HuH-7 (cell line): Measurements from ENCODE around the gene RUFY1.
"Not testable (repeated sequence)": the region's sequence is repeated elsewhere in the genome, so short reads cannot be mapped to it uniquely, and the experiment has no call there.

Experiments
- DNase-seq: peaks from one replicate; pipeline ENCODE4 v3.0.0; 2011; ENCODE audit warnings: low spot score

Gene RUFY1

GRCh38 chr5:179550511-179551342 is at the start of gene RUFY1:
TSS of gene RUFY1 (plus strand) at chr5:179550554. CDS start at chr5:179550570, 16 bp downstream.
- peak; percentile 84 for DNase-seq

- not testable (repeated sequence) for DNase-seq
These were observed 48.4 kb upstream of the RUFY1 start for GRCh38 chr5:179501997-179502396.

- not testable (repeated sequence) for DNase-seq
These were observed 47.9 kb upstream of the RUFY1 start for GRCh38 chr5:179502420-179502819.

- DNase-seq: no peak
These were observed 46.2 kb upstream of the RUFY1 start for GRCh38 chr5:179504191-179504590.

- DNase-seq: peak; percentile 73
These were observed 45.6 kb upstream of the RUFY1 start for GRCh38 chr5:179504600-179505396.

GRCh38 chr5:179505636-179506261 is 44.6 kb upstream of the RUFY1 start:
- no peak for DNase-seq

- no peak for DNase-seq
These were observed 41.1 kb upstream of the RUFY1 start for GRCh38 chr5:179509239-179509638.

GRCh38 chr5:179509845-179510244 is 40.5 kb upstream of the RUFY1 start:
- no peak for DNase-seq

- DNase-seq: no peak
These were observed 37.8 kb upstream of the RUFY1 start for GRCh38 chr5:179512452-179513000.

GRCh38 chr5:179515501-179515900 is 34.9 kb upstream of the RUFY1 start:
- not testable (repeated sequence) for DNase-seq

GRCh38 chr5:179516221-179516620 is 34.1 kb upstream of the RUFY1 start:
- no peak for DNase-seq

GRCh38 chr5:179517746-179518145 is 32.6 kb upstream of the RUFY1 start:
- DNase-seq: not testable (repeated sequence)

- not testable (repeated sequence) for DNase-seq
These were observed 32.0 kb upstream of the RUFY1 start for GRCh38 chr5:179518369-179518768.

GRCh38 chr5:179519416-179520070 is 30.8 kb upstream of the RUFY1 start:
- not testable (repeated sequence) for DNase-seq

- not testable (repeated sequence) for DNase-seq
These were observed 28.2 kb upstream of the RUFY1 start for GRCh38 chr5:179522107-179522506.

GRCh38 chr5:179526978-179527377 is 23.4 kb upstream of the RUFY1 start:
- DNase-seq: no peak

- no peak for DNase-seq
These were observed 20.0 kb upstream of the RUFY1 start for GRCh38 chr5:179530069-179530998.

- no peak for DNase-seq
These were observed 17.3 kb upstream of the RUFY1 start for GRCh38 chr5:179533024-179533423.

GRCh38 chr5:179533907-179534306 is 16.4 kb upstream of the RUFY1 start:
- DNase-seq: no peak

GRCh38 chr5:179534431-179534830 is 15.9 kb upstream of the RUFY1 start:
- peak; percentile 61 for DNase-seq

- DNase-seq: no peak
These were observed 13.7 kb upstream of the RUFY1 start for GRCh38 chr5:179536676-179537075.
